HT1080 (cell line): ENCODE data around the gene RSU1. TPM values are rescaled to one million over a fixed set of nuclear protein-coding genes. Genes with fewer than 3 reads are reported as not detected.

Experiments used
- DNase-seq: peaks from one replicate; pipeline ENCODE4 v3.0.0-alpha.2; 2015; ENCODE audit warnings: low read depth
- total RNA-seq: library from RNA; depleted of rRNA; stranded (reverse); fragments of >200 nt; shearing (Covaris generic); gene quantifications from 2 replicates; pipeline ENCODE4 v1.2.3, GENCODE V29; 2014

Gene RSU1
- total RNA-seq, 1 experiment from 2014 or later, result 69.9 TPM

DNA sequence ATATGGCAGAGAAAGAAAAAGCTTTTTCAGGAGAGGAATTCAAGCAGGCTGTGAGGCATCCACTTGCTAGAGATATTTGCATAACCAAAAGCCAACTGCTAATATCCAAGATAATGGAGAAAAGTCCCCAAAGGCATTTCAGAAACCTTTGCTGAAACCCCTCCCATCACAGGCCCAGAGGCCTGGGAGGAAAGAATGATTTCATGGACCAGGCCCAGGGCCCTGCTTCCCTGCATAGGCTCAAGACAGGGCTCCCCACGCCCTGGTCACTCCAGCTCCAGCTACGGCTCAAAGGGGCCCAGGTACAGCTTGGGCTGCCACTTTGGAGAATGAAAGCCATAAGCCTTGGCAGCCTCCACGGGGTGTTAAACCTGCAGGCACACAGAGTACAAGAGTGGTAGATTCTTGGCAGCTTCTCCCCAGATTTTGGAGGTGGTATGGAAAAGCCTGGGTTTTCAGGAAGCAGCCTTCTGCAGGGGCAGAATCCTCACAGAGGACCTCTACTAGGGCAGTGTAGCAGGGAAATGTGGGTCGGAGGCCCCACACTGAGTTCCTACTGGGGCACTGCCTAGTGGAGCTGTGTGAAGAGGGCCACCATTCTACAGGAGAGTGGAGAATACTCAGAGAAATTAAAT, 5.6 kb upstream of the RSU1 start:
- no peak for DNase-seq

DNA sequence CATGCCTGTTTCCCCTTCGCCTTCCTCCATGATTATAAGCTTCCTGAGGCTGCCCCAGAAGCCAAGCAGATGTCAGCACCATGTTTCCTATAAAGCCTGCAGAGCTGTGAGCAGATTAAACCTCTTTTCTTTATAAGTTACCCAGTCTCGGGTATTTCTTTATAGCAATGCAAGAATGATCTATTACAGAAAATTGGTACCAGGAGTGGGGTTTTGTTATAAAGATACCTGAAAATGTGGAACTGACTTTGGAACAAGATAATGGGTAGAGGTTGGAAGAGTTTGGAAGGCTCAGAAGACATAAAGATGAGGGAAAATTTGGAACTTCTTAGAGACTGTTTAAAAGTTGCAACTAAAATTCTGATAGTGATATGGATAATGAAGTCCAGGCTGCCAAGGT, 4.8 kb upstream of the RSU1 start:
- DNase-seq, result no peak

DNA sequence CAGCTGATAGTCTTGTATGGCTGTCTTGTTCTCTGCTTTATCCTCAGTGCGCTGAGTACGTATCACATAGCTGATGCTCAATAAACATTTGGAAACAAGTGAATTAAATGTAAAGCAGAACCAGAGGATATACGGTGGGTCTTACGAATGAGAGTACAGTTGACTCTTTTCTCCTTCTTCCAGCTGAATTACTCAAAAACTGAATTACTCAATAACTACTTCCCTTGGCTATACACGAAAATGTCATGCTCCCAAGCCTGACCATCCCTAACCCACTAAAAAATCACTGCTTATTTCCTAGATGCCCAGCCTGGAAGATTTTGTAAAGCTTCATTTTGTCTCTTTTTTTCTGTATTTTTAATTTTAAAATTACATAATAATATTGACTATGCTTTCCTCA, 3.2 kb upstream of the RSU1 start:
- no peak for DNase-seq

DNA sequence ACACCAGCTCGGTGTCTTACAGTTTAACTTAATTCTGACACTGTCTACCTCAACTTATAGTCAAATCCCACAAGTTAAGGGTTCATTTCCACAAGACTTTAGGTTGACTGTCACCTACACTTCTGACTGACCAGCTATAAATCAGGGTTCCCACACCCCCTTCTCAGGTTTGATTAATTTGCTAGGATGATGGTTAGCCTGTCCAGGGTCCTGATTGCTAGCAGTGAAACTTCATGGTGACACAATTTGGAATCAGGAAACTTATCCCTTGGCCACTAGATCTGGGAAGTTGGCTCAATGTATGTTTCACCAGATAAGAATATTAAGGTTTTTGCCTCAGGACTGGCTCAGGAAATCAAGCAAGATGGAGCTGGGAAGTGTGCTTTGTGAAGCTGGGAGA, 2.8 kb upstream of the RSU1 start:
- DNase-seq, result no peak

DNA sequence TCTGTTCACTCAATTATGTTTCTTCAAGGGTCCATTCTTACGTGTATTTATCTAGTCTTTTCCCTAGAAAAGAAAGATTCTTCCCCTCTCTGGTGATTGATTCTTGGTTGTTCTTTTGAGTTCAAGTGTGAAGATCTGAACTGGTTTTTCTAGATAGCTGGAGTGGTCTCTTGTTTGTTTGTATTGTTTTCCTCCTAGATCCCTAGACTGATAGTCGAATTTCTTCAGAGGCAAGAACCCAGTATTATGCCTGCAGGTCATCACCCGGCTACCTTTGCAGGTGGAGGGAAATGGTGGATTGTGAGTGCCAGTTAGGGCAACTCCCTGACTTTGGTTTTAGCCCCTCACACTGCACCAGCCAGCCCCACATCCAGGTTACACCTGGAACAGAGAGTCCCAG, 2.2 kb upstream of the RSU1 start:
- no peak for DNase-seq

DNA sequence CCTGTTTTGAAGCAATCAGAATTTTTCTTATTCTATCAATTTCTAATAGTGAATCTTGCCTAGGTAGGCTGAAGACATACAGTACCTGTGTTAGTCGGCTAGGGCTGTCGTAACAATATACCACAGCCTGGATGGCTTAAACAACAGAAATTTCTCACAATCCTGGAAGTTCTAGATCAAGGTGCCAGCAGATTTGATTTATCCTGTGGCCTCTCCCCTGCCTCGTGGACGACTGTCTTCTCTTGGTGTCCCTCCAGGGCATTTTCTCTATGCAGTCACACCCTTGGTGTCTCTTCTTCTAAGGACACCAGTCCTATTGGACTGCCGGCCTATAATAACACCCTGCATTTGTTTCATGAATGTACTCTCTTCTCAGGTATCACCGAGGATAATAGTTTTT, 1.8 kb upstream of the RSU1 start:
- DNase-seq, result no peak

DNA sequence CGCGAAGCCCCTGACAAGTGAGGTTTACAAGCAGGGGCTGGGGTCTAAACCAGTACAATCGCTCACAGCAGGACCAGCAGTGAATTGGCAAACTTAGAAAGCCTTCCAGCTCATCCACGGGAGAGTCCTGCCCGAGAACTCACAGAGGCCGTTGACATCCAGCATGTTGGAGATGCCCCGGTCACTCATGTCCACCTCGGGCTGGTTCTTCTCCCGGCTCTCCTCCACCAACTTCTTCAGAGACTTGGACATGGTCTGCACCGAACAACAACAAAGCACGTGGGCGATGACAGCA, 447 bp downstream of the RSU1 start:
- DNase-seq, result no peak

DNA sequence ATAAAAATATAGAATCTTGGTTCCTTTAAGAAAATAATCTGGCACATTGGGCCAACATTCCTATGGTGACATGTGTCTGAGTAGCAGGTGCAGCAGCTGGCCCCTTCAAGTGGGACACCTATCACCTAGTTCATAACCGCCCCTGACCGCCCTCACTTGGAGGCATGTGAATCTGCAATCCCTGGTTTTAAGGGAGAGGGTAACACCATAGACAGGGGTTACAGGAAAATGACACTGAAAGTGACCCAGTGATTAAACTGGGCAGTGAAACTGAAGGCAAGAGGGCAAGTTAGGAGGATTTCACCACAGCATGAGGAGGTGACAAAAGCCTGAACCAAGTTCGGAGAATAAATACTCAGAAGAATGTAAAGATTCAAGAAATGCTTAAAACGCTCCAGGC, 1.1 kb downstream of the RSU1 start:
- DNase-seq, result no peak

DNA sequence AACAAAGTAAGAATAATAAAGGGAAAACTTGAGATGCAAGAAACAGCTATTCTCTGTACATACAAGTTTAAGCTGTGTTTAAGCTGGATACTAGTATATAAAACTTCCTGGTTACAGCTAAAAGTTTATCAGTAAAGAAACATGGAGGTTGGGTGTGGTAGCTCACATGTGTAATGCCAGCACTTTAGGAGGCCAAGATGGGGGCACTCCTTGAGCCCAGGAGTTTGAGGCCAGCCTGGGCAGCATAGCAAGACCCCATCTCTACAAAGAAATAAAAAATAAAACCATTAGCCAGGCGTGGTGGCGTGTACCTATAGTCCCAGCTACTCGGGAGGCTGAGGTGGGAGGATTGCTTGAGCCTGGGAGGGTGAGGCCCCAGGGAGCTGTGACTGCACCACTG, 3.2 kb downstream of the RSU1 start:
- DNase-seq, result no peak

DNA sequence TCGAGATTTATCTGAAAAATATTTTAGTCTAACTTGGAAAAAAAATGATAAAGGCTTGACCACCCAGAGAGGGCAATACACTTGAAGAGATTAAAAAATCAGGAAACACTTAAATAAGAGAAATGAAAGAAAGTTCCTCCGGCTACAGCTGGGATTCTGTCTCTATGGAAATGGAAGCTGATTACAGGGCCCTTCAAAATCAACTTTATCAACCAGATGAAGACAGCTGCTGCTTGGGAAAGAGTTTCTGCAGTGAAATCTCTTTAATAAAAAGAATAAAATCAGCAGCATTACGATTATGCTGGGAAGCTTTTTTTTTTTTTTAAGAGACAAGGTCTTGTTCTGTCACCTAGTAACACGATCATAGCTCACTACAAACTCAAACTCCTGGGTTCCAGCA, 4.5 kb downstream of the RSU1 start:
- DNase-seq, result no peak

DNA sequence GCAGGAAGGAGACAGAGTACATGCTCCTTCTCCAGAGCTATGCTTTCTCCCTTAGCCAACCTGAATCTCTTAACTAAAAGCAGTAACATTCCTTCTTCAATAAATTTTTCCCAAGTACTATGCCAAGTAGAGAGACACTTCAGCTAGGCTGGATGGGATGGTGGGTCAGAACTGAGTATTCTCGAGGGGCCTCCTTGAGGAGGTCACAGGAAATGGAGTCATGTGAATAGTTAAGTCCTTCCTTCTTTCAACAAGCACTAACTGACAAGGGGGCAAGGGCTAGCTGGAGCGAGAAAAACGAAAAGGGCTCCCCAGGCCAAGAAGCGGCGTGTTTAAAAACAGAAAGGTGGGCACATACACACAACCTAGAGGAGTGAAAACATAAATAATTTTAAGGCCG, 5.5 kb downstream of the RSU1 start:
- no peak for DNase-seq

DNA sequence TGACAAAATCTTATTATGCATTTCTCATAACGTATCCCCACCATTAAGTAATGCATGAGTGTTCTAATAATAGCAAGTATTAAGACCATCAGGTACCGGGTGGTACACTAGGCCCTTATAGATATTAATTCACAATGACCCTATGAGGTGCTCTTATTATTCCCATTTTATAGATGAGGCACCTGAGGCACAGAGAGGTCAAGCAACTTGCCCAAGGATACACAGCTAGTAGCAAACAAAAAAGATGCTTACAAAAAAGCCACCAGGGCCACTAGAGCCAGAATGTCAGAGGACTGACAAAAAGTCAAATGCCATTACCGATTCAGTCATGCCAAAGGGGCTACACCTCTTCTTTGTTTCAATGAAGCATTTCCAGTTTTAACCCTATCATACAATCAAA, 5.9 kb downstream of the RSU1 start:
- no peak for DNase-seq

DNA sequence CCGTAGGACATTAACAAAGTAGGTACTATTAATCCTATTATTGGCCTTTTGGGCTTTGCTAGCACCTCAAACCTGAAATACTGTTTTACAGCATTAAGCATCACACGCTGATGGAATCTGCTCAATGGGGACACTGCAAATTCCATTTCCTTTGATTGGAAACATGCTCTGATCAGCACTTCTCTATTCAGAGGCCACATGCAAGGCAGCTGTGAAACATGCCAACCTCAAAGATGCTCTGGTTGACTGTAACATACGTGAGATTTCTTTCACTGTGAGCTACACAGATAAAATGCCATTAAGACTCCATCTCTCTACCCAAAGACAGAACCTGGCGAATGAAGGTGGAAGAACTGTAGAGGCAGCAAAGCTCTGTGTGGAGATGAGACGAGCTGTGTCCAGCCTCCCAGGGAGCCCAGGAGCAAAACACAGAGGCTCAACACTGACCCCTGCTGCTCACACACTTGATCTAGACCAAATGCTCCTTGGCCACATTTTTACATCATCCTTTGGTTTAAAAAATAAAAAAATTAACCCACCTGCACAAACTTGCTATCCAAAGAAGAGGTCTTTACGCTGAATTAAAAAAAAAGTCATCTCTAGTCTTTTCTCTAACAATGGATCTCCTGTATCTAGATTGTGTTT, 8.0 kb downstream of the RSU1 start:
- DNase-seq, result peak; percentile 44

DNA sequence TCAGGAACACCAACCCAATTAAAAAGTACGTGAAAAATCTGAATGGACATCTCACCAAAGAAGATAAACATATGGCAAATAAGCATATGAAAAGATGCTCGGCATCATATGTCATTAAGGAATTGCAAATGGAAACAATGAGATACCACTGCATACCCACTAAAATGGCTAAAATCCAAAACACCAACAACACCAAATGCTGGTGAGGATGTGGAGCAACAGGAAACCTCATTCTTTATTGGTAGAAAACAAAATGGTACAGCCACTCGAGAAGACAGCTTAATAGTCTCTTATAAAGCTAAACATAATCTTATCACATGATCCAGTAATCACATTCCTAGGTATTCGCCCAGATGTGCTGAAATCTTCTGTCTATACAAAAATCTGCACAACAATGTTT, 13.1 kb downstream of the RSU1 start:
- no peak for DNase-seq

DNA sequence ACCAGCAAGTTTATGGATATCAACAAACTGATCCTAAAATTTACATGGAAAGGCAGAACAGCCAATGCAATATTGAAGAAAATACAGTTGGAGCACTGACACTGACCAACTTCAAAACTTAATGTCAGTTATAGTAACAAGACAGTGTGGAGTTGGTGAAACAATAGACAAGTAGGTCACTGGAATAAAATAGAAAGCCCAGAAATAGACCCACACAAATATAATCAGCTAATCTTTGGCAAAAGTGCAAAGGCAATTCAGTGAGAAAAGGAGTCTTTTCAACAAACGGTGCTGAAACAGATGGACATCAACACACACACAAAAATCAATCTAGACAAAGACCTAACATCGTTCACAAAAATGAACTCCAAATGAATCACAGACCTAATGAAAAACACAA, 13.8 kb downstream of the RSU1 start:
- no peak for DNase-seq

DNA sequence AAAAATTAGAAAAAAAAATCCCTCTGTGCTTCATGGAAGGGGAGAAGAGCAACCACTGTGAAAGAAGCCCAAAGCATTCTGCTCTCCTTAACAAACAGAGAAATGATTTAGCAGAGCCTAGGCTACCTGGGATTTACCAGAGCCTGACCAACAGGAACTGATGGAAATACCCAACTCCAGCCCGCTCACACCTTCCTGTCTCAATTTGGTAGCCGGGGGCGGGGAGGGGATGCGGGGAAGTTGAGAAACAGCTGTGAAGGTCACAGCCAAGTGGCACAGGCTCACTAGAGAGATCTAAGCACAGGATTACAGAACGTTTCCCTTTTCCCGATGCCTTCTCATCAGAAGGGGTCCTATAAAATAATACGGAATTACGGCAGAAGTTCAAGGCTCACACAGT, 17.6 kb downstream of the RSU1 start:
- no peak for DNase-seq

DNA sequence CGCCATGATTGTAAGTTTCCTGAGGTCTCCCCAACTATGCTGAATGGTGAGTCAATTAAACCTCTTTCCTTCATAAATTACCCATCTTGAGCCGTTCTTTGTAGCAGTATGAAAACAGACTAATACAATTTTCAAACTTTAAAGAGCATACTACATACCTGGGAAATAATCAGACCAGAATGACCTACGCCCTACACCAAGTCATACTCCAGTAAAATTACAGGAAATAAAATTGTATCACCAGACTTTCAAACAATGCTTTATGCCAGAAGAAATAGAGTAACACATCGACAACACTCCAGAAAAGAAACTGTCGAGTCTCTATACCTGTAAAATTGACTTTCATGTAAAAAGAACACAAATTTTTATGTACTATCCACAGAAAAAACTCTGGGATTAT, 18.7 kb downstream of the RSU1 start:
- no peak for DNase-seq

DNA sequence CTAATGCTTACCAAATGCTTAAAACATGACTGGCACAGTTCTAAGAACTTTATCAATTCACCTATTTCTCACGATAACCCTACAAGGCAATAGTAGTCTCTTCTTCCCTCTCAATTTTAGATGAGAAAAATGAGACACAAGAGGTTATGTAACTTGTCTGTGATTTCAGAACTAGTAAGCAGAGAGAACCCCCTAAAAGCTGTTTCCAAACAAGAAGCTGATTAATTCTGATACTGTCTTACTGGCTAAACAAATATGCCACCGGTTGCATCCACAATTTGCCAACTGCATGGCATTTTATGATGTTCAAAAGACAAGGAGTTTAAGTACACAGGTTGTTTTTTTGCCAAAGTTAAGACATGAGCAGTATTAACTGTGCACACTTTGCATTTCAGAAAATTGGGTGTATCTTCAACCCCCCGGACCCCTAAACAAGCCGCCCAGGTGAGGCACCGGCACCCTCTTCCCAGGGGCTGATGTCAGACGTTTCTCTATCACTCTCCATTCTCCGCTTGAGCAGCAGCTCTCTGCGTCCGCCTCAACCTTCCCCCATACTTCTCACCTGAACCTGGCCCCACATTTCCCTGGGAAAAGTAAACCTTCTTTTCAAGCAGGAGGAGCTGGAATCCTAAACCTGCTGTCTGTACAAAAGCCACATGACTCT, 21.7 kb downstream of the RSU1 start:
- no peak for DNase-seq

DNA sequence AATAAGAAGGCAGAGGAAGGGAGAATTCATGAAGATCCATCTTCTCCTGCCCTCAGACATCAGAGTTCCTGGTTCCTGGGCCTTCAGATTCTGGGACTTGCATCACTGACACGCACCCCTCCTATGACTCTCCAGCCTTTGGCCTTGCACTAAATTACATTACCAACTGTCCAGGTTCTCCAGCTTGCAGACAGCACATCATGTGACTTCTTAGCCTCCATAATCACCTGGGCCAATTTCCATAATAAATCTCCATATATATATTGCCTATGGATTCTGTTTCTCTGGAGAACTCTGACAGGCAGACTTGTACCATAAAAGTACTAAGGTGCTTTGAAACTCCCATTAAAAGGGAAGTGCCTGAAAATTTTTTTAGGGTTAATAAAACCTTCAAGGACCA, 23.2 kb downstream of the RSU1 start:
- no peak for DNase-seq

DNA sequence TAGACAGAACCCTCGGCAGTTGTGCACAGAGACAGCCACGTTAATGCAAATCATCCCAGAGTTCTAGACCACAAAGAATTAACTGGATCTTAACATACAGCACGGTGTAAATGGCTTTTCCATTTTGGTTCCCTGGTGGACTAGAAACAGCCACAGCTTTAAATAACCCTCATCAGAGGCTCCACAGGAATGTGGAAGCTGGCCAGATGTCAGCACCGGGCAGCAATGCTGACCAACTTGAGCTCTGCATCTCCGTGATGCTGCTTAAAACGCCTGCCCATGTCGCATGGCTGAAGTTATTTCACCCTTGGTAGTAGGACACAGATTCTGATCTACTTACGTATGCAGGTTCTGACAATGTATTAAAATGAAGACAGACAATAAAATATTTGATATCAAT, 24.5 kb downstream of the RSU1 start:
- no peak for DNase-seq

DNA sequence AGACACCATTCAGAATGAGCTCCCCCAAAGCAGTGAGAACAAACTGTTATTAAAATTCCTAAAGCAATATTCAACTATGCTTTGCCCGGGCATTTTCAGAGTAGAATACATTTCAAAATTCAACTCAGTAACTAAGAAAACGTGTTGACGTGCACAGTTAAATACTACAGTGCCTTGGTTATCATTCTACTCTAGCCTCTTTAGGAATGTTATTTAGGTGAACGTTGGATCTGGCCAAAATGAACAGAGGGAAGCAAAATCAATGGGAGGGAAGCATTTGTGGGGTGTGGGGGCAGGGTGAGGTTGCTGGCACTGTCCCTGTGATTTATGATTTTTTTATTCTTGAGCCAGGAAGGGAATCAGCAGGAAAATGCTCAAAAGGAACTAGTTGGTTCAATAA, 27.5 kb downstream of the RSU1 start:
- no peak for DNase-seq

DNA sequence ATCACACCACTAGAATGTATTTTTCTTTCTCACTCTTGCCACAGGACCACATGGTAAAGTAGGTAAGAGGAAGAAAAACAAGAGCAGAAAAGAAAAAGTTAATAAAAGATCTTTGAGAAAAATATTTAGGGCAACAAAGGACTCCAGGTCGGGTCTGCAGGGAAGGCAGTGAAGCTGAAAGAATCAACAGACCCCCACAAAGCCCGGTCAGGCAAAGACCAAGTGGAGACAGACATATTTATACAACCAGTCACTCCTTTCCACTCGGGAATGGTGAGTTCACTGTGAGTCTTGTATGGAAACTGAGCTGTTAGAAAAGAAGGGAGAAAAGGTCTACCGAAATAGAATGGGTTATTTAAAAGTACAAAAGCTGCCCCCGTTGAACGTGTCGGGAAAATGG, 28.0 kb downstream of the RSU1 start:
- DNase-seq, result no peak

DNA sequence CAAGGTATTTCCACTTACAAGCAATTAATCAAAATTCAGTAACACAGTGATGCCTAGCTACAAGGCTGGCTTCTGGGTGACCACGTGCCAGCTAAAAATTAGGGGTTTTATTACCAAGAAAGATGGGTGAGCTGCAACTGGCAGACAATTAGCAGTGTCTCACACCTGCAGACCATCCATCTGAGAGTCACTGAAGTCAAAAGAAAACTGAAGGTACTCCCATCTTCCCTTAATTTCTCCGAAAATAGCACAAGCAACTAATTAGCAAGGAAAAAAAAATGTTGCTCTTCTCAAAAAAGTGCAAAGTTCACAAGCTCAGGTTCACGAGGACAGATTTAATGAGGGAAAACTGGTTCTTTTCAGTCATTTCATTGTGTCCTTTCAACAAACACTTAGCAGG, 28.4 kb downstream of the RSU1 start:
- DNase-seq, result no peak
